Stimulated activated naive CD4-positive, alpha-beta T cell (primary cell): ENCODE measurements around the gene C6.
"Not testable (repeated sequence)": the region's sequence is repeated elsewhere in the genome, so short reads cannot be mapped to it uniquely, and the experiment has no call there.

Experiments used
- DNase-seq, 6 experiments: peaks; one replicate each; lab custom pipeline; 2025; lab: John Stamatoyannopoulos, UW

C6 gene

DNA sequence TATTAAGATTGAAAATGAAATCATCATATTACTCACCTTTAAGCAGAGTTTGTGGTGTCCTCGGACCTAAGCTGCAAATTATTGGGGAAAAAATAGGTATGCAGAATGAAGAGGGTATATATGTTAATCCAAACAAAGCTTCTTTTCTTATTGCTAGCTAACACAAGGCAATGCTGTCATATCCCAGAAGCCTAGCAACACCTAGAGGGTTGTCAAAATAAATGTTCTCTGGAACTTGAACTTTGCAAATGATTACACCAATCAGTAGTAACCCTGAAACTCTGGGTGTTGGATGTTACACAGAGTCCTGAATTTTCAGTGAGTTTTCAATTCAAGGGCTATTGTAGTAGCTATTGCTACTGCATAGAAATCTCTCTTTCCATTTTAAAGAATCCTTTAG is at the start of gene C6:
C6 (minus strand) TSS at position 193 of the 400 bp plus-strand sequence. CDS start 10,302 bp downstream, outside the sequence.
- no peak for DNase-seq

DNA sequence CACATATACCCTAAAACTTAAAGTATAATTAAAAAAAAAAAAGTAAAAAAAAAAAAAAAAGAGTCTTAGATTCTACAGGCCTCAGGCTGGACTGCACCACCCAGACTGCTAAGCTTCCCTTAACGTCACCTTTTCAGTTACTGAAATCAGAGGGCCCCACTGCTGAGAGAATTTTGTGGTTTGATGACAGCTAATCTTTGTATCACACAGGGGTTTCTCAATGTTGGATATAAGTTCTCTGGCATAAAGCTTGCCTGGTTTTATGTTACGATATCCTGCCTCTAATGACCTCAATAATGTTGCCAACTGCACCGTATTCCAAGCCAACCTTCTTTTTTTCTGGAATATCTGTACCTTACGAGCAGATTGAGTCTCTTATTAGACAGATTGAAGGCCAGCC is 43.1 kb upstream of the C6 start:
- no peak for DNase-seq

DNA sequence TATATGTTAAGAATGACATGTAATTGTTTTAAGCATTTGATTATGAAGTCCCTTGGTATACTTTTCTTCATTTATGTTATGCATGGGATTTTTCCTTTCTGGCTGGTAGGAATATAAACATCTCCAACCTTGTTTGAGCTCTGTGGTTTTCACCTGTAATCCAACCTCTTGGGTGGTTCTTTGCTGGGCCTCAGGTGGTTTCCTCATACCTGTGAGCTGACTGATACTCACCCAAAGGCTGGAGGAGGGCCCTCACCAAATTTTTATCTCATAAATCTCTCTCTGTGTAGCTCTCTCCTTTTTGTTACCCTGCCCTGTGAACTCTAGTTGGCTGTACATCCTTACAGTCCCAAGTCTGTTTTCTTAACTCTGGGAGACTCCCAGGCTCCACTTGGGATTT is 39.8 kb upstream of the C6 start:
- DNase-seq: no peak

DNA sequence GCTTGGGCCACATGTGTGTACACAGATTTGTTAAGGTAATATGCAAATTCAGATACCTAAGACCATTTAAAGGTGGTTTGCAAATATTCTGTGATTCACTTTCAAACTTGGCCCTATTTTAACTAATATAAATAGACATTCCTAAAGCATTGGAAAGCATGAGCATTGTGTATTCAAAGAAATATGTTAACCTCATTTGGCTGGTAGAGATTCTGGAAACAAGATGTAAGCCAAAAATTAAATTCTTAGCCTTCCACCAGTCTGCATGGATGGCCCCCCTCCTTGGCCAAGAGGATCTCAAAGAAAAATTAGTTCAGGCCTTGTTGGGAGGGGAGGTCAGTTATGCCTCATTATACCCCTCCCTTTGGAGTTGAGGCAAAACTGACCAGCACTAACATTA is 38.7 kb upstream of the C6 start:
- no peak for DNase-seq

DNA sequence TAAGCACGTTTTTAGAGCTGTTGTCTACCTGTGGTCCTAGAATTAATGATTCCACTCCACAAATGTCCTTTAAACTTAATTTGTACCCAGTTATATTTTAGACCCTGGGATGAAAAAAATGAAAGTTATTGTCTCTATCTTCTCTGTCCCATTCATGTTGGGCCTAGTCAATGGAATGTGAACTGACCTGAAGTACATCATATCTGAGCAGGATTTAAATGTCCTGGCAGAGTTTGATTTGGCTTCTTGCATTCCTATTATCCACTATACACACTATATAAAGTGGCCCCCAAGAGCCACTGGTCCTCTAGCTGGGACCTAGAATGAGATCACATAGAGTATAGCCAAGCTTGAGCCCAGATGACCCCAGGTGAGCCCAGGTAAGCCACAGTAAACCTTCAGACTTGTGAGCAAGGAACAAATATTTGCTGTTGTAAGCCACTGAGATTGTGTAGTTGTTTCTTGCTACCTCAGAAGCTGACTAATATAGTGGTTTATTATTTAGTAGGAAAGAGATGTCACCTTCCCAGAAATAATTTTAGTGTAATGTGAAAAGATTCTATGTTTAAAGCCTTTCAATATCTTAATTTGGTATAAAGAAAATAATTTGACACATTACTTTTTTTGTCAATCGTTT is 37.1 kb upstream of the C6 start:
- DNase-seq: no peak

DNA sequence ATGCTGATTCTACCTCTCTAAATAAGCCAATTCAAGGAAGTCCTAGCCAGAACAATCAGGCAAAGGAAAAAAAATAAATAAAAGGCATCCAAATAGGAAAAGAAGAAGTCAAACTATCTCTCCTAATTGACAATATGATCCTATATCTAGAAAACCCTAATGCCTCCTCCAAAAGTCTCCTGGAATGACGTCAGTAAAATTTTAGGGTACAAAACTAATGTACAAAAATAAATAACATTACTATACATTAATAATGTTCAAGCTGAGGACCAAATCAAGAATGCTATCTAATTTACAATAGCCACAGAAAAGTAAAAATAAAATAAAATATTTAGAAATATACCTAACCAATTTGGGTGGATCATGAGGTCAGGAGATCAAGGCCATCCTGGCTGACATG is 33.8 kb upstream of the C6 start:
- no peak for DNase-seq

DNA sequence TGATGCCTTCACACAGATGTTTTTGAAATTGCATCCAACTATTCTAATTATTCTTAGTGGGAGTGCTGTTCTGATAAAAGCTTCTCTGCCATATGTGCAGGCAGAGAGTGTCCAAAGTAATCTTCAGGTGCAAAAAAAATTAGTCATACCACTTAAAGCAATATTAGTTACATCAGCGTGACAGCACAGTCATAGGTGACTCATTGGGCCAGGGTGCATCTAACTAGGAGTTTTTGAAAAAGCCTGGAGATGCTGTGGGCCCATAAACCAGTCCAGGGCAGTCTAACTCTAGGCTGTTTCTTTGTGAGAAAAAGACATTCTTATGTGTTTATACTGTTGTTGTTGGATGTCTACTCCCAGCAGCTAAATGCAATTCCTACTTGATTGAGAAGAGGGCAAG is 33.0 kb upstream of the C6 start:
- DNase-seq: no peak

DNA sequence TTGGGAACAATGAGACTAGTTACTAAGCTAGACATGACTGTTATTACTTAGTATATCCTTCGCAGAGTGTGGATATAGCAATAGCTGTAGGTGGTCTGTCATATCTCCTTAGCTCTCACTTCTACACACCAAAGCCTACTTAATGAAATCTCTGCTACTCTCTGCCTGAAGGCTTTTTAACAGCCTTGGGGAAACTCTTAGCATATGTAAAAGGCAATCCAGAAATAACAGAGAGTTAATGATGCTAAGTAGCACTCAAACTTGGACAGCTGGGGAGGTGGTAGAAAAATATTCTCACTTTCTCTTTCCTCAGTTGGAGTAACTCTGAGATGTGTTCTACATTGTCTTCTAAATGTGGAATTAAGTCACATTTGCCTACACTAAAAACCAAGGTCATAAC is 30.2 kb upstream of the C6 start:
- no peak for DNase-seq

DNA sequence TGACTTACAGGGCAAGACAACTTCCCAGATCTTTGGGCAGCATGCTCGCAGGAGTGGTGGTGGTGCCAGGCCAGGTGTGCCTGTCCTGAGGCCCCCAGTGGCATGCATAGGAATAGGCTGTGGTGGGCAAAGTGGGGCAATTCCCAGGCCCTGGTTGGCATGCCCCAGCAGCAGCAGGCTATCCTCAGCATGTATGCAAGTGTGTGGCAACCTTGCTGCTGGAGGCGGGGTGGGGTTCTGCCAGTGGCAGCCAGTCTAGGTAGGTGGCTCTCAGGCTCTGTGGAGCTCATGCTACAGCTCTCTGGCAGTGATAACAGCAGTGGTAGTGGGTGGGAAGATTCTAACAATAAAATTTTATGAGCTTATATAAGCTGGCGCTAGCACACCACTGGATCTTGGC is 27.7 kb upstream of the C6 start:
- no peak for DNase-seq

DNA sequence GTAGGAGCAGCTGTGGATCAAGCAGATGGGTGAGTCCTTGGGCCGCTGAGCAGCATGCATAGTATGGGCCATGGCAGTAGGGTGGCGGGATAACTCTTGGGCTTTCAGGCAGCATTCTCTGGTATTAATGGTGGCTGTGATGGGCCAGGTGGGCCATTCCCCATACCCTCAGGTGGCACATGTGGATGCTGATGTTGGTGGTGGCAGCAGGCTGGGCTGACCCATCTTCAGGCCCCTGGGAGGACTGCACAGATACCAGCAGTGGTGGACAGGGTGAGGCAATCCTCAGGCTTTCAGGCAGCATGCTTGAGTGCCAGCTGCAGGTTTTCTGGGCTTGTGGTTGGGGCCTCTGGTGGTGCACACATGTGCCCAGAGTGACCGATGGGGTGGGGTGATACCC is 27.1 kb upstream of the C6 start:
- DNase-seq: no peak

DNA sequence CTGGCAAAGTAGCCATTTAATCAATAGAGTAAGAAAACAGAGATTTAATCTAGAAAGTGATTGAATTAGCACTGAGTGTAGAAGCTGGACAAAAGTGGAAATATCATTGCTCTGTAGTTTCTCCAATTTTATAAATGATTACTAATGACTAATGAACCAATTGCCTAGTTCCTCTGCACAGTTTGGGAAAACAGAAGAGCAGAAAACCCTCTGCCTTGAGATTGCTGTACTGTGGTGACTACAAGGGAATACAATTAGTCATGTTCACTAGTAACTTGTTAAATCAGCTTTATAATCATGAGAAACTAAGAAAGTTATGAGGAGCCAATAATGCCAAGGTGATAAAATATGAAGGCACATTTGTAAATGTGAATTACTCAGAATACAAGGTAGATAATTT is 21.1 kb upstream of the C6 start:
- no peak for DNase-seq

DNA sequence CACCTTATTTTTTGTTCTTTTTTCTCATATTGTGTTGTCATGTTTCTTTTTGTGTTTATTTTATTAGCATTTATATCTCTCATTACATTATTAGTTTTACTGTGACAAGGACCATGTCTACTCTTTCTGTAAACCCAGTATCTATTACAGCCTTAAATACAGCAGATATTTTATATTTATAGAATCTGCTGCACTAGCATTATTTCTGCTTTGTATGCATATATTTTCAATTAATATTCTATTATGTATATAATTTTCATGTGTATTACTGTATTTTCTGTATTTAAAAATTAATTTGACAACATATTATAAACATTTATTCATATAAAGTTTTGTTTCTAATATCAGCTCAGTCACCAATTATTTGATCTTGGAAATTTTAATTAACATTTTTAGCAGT is 19.5 kb upstream of the C6 start:
- DNase-seq: no peak

DNA sequence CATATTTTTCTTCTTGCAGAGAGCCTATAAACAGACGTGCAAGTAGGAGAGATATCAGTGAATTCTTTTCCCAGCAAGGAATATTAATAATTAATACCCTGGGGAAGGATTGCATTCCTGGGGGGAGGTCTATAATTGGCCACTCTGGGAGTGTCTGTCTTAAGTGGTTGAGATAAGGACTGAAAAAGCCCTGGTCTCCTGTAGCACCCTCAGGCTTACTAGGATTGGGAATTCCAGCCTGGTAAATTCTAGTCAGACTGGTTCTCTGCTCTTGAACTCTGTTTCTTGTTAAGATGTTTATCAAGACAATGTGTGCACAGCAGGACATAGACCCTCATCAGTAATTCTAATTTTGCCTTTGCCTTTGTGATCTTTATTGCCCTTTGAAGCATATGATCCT is 16.9 kb upstream of the C6 start:
- not testable (repeated sequence) for DNase-seq

DNA sequence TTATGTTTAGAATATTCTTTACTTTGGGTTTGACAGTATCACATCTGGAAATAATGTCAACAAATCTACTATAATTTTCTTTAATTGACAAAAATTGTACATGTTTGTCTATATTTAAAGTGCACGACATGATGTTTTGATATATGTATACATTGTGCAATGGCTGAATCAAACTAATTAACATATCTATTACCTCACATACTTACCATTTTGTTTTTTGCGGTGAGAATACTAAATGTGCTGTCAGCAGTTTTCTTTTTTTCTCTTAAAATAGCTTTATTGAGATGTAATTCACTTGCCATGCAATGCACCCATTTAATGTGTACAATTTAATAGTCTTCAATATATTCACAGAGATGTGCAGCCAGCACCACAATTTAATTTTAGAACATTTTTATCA is 10.6 kb upstream of the C6 start:
- DNase-seq: no peak

DNA sequence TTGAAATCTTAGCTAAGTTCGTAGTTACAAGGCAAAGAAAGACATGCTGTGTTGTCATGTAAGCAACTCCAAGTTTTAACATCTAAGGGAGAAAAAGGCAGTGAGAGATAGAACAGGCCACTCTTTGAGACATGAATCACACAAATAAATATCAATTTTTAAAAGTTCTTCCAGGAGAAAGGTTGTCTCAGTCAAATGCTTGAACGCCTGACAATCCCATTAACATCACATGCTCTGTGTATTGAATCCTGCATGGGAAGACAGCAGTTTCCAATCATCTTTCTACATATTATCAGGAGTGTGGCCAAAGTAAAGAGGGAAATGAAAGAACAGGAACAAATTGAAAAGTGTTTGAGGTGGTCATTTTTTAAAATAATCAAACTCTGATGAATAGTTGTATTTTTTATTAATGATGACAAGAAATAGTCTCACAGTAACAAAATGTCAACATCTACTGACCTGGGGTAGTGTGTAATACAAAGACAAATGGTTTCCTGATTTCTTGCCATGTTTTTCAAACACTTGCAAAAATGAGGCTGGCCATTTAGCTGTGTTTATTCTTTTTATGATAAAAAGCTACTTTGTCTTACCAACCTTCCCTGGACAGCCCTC is 6.4 kb upstream of the C6 start:
- DNase-seq: no peak

DNA sequence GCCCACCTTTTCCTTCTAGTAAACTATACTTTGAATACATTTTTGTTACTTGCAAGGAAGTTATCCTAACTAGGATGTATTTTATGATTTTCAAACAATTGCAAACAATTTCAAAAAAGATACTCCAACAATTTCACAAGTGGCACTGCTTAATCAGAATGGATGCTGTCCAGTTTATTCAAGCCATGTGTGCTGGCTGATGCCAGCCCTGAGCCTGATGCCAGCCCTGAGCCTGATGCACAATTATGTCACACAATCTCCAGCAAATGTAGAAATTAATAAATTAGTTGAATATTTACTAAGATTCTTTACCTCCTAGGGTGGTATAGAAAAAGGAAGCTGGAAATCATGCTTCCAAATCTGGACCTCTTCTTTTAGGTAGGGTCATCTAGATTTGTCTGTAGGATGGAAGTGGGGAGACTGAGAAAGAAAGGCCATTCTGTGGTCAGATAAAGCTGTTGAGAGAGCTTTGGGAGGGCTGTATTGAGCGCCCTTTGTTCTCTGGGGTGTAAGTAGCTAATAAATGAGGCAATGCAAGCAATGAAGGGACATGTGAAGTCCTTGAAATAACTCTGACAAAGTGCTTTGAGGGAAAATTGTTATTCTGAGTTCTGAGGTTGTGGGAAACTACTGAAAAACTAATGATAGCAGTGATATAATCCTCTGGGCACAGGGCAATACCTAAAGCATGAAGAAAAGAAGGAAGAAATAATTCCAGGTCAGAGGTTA is 5.8 kb upstream of the C6 start:
- no peak for DNase-seq

DNA sequence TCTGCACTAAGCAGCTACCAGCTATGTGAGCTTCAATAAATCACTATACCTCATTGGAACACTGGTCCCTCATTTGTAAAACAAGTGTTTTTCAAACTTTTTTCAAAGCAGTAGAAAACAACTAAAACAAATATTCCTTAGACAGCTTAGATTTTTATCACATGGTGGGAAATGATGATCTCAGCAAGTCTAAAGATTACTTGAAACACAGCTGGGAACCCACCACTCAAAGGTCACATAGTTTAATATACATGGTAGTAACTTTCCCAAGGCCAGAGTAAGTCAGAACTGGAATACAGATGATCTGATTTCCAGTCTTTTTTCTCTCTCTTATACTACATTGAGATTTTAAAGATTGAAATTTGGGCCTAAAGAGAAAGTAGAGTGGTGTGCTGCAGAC is 850 bp upstream of the C6 start:
- DNase-seq: no peak

DNA sequence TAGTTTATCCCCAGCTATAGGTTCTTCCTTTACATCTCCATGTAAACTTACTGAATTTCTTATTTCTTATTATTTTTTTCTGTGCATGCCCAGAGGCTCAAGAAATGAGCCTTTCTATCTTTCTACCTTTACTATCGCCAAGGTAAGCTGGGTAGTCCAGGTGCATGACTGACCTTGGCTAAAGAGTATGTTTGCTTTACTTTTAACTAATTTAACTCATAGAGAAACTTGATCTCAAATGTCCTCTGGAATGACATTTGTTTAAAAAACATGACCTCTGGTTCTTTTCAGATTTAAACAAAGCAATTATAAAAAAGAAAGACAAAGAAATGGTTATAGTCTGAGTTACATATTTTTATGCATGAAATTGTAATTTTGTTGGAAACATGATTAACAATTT is 397 bp downstream of the C6 start:
- no peak for DNase-seq

DNA sequence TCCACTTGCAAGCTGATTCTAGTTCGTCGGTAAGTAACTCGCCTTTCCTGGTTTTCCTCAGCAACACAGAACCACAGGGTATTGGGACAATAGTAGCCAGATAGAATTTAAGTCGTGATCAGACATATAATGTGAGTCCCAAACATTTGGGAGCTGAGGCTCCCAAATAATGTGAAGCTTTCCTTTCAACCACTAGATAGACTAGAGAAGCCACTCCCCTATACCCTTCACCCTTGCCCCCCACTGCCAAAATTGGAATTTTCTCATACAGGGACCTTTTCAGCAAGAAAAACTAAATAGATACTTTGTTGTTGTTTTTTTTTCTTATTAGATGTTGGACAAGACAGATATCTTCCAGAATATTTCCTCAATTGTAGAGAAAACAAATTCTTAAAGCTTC is 1.9 kb downstream of the C6 start:
- no peak for DNase-seq

DNA sequence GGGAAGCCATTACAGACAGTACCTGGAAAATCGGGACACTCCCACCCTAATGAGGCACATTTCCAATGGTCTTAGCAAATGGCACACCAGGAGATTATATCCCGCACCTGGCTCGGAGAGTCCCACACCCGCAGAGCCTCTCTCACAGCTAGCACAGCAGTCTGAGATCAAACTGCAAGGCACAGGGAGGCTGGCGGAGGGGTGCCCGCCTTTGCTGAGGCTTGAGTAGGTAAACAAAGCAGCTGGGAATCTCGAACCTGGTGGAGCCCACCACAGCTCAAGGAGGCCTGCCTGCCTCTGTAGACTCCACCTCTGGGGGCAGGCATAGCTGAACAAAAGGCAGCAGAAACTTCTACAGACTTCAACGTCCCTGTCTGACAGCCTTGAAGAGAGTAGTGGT is 7.9 kb downstream of the C6 start:
- DNase-seq: not testable (repeated sequence)

DNA sequence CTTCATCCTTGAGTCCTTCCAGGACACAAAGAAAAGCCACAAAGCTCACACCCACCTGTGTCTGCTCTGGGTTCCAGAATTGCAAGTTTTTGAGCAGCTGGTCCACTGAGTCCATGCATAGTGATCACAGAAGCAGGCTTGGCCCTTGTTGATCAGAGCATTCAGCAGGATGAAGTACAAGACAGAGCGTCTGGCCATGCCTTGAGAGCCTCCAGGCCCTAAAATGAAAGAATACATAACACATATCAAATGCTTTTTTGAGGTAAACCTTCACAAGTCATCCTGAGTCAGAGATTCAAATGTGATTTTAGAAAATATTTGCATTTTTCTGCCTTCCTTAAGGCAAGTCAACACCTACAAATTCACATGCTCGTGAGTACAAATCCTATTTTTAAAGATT is 10.3 kb downstream of the C6 start:
- no peak for DNase-seq

DNA sequence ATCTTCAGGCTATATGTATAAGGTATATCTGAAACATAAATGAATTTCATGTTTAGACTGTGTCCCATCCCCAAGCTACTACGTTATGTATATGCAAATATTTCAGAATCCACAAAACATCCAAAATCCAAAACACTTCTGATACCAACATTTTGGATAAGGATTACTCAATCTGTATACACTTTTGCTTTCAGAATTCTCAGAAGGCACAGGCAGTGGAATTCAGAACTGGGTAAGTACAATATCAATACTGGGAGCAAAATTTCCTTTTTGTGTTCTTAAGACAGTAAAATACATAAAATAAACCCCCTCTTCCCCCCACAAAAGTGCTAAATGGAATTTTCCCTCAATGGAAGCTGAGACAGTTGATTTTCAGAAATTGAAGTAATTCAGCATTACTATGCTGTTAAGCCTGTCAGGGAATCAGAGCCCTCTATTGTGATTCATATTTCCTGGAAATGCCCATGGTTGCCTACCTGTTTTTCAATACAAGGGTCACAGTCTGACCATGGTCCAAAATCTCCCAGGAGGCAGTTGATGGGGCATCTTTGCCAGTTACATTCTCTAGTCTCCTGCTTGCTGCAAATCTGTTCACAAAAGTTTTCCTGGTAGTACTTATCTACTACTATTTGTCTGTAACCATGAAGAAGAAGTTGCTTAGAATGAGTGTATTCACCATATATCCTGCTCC is 12.1 kb downstream of the C6 start:
- DNase-seq: no peak

DNA sequence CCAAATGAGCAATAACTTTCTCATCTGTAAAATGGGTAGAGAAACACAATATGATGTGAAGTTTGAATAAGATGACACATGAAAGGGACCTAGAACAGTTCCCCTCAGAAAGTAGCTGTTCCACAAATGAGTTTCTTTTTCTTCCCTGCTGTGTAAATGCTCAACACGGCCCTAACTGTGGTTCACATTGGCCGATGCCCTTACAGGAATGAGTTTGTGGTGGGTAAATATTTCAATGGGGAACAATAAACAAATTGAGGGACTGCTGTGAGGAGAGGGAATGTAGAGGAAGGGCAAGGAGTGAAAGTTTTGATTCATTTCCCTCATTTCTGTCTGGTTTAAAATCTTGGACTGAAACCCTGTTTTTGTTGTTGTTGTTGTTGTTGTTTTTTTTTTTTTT is 12.8 kb downstream of the C6 start:
- no peak for DNase-seq
